ENCODE data around the gene NIN. TPM values are rescaled to one million over a fixed set of nuclear protein-coding genes. Genes with fewer than 3 reads are reported as not detected.
"Not testable (repeated sequence)": the region's sequence is repeated elsewhere in the genome, so short reads cannot be mapped to it uniquely, and the experiment has no call there.

Gene NIN
- total RNA-seq, 1 donor from 2014 or later: 68.9 TPM

DNA sequence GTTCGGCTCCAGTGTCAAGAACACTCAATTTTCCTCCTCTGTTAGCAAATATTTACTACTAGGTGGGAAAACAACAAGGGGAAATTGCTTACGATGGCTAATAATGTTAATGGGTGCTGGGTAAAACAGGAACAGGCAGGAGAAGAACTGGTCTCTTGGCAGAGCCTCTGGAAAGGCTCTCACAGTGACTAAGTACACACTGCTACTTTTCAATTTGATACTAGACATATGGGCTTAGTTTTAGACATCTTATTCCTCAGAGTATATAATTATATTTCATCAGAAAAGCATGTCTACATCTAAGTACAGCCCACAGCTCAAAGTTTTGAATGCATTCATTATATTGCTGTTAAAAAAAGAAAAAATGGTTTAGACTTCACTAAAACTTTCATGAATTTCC is 97.5 kb downstream of the NIN start:
- intact Hi-C loops (cut with micrococcal nuclease): no loop called here

GRCh38 chr14:50728836-50729235 is 102.1 kb downstream of the NIN start:
- intact Hi-C loops (cut with micrococcal nuclease): loop anchor here (5.0 kb wide), 1 partner anchor 103 kb away; the partner anchor contains the start of gene NIN

- intact Hi-C loops (cut with micrococcal nuclease): loop anchor here (2.0 to 5.0 kb wide), 2 partner anchors 14 to 106 kb away; partner anchors contain the start of gene NIN
Observed at GRCh38 chr14:50726372-50727107, 104.4 kb downstream of the NIN start.

DNA sequence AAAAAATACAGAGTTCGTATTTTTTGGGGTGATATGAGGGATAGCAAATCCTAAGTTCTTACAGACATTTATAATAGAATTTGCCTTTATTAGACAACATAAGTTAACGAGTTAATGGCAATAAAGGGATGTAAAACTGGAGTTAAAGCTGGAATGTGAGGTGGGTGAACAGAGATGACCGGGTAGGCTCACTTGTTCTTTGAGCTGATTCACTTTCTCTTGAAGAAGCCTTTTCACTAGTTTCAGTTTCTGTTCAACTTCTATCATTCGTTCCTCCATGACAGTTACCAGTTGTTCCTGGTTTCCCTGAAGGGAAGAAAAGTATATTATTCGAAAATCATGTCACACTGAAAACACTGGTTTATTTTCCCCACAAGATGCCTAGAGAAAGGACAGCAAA is 105.2 kb downstream of the NIN start:
- intact Hi-C loops (cut with micrococcal nuclease): loop anchor here (2.0 to 5.0 kb wide), 2 partner anchors 15 to 107 kb away; partner anchors contain the start of gene NIN

DNA sequence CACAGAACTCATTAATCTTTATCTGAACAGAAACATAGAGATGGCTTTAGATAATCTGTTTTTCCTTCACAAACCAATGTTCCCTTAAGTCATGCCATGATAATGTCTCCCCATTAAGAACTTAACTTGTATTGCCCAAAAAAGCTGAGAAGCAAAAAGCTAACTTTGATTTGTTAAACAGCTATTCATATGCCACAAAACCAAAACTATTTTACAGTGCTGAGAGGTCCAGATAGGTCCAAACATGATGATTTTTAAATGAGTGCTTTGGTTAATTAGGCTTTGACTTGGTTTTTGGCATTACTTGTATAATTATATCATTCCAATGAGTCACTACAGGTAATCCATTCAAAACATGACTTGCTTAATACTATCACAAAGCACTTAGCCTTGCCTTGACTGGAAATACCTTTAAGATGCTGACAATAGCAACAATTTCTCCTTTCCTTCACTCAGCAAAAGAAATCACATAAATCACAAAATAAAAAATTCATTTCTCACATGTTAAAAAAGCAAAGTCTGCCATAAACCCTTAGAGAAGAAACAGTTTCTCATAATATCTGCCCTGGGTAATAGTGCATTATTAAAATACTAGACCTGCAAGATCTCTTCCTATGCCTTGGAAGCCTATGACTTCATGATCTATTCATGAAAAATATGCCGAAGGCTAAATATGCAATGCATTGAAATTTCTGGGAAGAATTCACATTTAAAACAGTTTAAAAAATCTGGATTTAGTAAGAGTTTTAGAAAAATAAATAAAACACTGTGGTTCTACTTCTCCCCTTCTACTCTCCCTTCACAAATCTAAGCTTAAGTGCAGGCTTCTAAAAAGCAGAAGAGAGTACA is 110.8 kb downstream of the NIN start:
- intact Hi-C loops (cut with micrococcal nuclease): loop anchor here (5.0 kb wide), 1 partner anchor 142 kb away; no protein-coding TSS in a partner anchor

GRCh38 chr14:50718949-50719348 is 112.0 kb downstream of the NIN start:
- intact Hi-C loops (cut with micrococcal nuclease): no loop called here

DNA sequence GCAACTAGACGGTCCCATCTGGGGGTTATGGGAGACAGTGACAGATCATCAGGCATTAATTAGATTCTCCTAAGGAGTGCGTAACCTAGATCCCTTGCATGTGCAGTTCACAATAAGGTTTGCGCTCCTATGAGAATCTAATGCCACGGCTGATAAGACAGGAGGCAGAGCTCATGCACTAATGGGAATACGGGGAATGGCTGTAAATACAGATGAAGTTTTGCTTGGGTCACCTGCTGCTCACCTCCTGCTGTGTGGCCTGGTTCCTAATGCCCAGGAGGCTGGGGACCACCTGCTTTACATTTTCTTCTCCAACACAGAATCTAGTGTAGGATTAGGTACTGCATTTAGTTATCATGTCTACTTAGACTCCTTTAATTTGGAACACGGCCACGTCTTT is 113.2 kb downstream of the NIN start:
- intact Hi-C loops (cut with micrococcal nuclease): no loop called here

- intact Hi-C loops (cut with micrococcal nuclease): no loop called here
Observed at GRCh38 chr14:50714450-50715073, 116.4 kb downstream of the NIN start.

DNA sequence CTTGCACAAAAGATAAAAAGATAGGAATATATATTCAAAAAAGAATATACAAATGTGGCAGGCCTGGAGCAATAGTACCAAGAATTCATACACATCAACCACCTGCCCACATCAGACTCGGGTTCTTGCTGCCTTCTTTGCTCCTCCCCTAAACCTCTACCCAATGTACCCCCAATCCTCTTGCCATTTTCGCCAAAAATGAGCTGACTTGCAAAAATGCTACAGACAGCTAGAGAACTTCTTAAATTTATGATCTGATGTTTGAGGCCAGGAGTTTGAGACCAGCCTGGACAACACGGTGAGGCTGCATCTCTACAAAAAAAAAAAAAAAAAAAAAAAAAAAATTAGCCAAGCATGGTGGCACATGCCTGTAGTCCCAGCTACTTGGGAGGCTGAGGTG is 119.9 kb downstream of the NIN start:
- intact Hi-C loops (cut with micrococcal nuclease): no loop called here

DNA sequence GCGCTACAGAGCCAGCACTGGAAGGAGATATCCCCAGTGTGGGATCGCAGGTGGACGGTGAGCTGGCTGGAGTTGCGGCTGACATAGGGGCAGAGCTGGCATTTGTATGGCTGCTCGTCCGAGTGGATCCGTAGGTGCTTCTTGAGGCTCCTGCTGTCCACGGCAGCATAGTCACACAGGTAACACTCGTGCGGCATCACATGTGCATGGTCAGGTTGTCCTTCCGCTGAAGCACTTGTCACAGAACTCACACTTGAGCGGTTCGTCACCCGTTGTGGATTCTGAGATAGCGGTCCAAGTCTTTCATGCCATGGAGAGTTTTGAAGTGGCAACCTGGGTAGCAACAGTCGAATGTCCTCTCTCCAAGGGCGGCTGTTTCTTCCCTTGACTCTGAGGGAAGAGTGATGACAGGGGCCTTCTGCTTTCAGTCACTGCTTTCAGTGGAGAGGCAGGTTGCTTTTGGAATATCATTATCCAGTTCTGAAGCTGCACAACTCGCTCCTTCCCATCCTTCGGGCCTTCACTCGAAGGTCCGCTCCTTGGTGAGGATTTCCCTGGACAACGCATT is 125.9 kb downstream of the NIN start:
- intact Hi-C loops (cut with micrococcal nuclease): no loop called here

DNA sequence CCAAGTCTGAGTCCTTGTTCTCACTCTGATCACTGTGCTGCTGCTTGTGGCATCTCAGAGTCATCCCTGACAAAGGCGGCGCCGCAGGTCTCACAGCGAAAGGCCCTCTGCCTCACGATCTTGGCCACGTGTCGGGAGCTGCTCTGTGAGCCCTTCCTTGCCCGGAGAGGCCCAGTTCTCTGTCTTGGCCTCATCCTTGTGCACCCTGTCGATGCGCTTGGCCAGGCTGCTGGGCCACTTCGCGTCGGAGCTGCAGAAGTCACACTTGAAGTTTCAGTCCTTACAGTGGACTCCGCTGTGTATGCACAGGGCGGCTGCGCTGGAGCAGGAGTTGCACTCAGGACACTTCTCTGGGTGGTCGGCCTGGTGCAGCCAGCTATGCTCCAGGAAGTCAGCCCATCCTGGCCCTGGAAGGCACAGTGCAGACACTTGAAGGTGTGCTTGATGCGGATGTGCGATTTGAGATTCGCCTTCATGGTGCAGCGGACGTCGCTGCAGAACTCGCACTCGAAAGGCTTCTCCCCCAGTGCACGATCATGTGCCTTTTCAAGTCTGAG is 126.4 kb downstream of the NIN start:
- intact Hi-C loops (cut with micrococcal nuclease): no loop called here

DNA sequence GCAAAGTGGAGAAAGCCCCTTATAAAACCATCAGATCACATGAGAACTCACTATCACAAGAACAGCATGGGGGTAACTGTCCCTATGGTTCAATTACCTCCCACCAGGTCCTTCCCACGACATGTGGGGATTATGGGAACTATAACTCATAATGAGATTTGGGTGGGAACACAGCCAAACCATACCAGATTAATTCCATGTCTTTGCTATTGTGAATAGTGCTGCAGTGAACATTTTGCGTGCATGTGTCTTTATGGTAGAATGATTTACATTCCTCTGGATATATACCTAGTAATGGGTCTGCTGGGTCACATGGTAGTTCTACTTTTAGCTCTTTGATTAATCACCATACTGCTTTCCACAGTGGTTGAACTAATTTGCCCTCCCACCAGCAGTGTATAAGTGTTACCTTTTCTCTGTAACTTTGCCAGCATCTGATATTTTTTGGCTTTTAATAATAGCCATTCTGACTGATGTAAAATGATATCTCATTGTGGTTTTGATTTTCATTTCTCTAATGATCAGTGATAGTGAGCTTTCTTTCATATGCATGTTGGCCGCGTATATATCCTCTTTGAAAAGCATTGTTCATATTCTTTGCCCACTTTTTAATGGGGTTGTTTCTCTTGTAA is 133.2 kb downstream of the NIN start:
- intact Hi-C loops (cut with micrococcal nuclease): no loop called here

DNA sequence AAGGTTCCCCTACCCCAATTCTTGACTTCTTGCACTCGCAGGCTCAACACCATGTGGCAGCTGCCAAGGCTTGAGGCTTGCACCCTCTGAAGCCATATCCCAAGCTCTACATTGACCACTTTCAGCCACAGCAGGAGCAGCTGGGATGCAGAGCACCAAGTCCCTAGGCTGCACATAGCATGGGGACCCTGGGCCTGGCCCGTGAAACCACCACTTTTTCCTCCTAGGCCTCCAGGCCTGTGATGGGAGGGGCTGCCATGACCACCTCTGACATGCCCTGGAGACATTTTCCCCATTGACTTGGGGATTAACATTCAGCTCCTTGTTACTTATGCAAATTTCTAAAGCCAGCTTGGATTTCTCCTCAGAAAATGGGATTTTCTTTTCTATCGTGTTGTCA is 136.7 kb downstream of the NIN start:
- intact Hi-C loops (cut with micrococcal nuclease): not testable (repeated sequence)

GRCh38 chr14:50688875-50689274 is 142.1 kb downstream of the NIN start:
- intact Hi-C loops (cut with micrococcal nuclease): no loop called here

DNA sequence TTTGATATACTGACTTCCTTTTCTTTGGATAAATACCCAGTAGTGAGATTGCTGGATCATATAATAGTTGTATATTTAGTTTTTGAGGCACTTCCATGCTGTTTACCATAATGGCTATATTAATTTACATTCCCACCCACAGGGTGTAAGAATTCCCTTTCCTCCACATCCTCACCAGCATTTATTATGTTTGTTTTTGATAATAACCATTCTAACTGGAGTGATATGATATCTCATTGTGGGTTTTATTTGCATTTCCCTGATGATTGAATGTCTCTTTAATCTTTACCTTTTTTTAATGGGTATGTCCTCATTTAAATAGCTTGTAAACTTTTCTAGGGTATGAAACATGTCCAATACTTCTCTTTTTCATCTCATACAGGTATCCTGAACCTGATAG is 151.3 kb downstream of the NIN start:
- intact Hi-C loops (cut with micrococcal nuclease): no loop called here

- intact Hi-C loops (cut with micrococcal nuclease): no loop called here
Observed at GRCh38 chr14:50678163-50678562, 152.8 kb downstream of the NIN start.

DNA sequence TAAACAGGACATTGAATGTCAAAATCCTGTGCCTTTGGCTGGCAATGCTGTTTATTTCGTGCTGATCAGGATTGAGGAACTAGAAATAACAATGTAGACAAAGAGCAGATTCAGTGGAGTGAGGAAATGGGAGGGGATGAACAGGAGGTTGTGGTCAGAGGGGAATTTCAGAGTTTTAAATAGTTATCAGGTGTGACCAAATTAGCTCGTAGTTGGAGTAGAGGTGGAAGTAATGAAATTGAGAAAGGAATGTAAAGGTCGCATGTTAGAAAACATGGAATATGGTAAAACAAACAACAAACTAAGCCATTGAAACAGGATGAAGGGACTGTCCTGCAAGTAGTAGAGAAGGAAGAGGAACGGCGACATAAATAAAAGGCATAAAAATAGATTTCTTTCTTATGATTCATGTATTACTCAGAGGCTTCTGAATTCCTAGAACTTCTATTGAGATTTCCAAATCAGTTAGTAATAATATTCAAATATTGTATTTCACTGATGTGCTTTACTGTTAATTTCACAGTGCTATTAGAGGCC is 153.4 kb downstream of the NIN start:
- intact Hi-C loops (cut with micrococcal nuclease): no loop called here

DNA sequence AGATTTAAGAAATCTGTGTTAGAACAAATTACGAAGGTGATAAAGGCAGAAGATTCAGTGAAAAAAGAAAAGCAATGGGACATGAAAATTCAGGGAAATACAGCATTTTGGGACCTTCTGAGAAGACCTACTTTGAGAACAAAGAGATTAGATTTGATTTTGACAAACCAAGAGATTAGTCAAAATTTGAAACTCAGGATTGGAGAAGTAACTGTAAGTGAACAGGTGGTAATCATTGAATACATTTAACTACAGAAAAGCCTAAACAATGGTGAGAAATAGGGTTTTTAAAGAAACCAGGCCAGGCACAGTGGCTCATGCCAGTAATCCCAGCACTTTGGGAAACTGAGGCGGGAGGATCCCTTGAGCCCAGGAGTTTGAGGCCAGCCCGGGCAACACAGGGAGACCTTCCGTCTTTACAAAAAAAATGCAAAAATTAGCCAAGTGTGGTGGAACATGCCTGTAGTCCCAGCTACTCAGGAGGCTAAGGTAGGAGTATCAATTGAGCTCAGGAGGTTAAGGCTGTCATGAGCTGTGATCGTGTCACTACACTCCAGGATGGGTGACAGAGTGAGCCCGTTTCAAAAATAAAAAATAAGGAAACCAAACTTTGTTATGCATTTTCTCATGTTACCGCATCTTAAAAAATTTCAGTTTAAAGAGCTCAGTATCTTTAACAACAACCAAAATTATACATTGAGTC is 154.0 kb downstream of the NIN start:
- intact Hi-C loops (cut with micrococcal nuclease): no loop called here

DNA sequence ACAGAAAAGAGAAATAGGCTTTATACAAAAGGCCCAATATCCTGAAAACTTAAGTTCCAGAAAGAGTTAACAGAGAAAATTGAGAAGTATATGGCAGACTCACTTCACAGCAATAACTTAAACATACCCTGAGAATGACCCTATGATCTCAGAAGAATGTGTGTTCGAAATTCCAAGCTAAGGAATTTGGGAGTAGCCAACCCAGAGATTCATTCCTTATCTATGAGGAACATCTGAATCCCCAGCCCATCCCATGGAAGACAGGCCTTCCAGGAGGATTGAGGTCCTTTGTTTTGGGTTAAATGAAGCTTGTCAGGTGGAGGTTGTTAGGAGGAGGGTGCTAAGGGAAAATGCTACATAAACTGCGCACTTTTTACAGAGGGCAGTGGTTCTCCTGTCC is 155.4 kb downstream of the NIN start:
- intact Hi-C loops (cut with micrococcal nuclease): no loop called here

DNA sequence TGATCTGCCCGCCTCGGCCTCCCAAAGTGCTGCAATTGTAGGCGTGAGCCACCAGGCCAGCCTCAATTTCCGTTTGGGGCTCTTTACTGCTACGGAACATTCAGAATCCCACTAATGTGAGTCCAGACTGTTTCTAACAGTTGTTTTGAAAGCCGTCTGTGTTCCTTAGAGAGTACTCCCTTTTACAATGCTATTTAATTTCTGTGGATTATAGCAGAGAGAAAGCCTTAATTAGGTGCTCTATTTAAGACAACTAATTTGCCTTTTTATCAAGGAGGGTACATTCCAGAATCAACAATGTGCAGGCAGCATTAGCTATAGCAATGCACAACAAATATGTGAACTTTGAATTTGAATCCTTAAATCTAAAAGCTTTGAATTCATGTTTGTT is 160.1 kb downstream of the NIN start:
- intact Hi-C loops (cut with micrococcal nuclease): no loop called here

Data from T-helper 2 cell treated with Interferon-gamma antibody and Interleukin-4, amounts not matched to agents 100 ng/mL and 5 ng/mL, for 36 hours (primary cell).